Parathyroid adenoma (tissue), 2 donors: ENCODE measurements around the gene GREB1L.

ENCODE experiments used
- H2AFZ ChIP-seq: fragments of 300-600 bp; sonication (generic); one replicate; pipeline ENCODE4 v1.7.0; 2017; ENCODE audit warnings: antibody characterized with exemption, mild to moderate bottlenecking
- H3K27ac ChIP-seq: fragments of 300-600 bp; sonication (generic); one replicate; pipeline ENCODE4 v1.7.0; 2017
- H3K27me3 ChIP-seq: fragments of 300-600 bp; sonication (generic); one replicate; pipeline ENCODE4 v1.7.0; 2017; ENCODE audit warnings: low read length; ENCODE audit not compliant: control insufficient read depth, insufficient read depth
- H3K36me3 ChIP-seq: fragments of 300-600 bp; sonication (generic); one replicate; pipeline ENCODE4 v1.7.0; 2017; ENCODE audit warnings: low read length; ENCODE audit not compliant: control insufficient read depth, insufficient read depth
- H3K4me1 ChIP-seq: fragments of 300-600 bp; sonication (generic); one replicate; pipeline ENCODE4 v1.7.0; 2017; ENCODE audit warnings: control low read depth
- H3K4me2 ChIP-seq: fragments of 300-600 bp; sonication (generic); one replicate; pipeline ENCODE4 v1.7.0; 2017; ENCODE audit warnings: low read length
- H3K4me3 ChIP-seq: fragments of 300-600 bp; sonication (generic); one replicate; pipeline ENCODE4 v1.7.0; 2017; ENCODE audit warnings: low read depth, low read length
- H3K79me2 ChIP-seq: fragments of 300-600 bp; sonication (generic); one replicate; pipeline ENCODE4 v1.7.0; 2017; ENCODE audit warnings: control low read depth
- H3K9ac ChIP-seq: fragments of 300-600 bp; sonication (generic); one replicate; pipeline ENCODE4 v1.7.0; 2017; ENCODE audit warnings: mild to moderate bottlenecking
- H3K9me3 ChIP-seq: fragments of 300-600 bp; sonication (generic); one replicate; pipeline ENCODE4 v1.7.0; 2017; ENCODE audit warnings: low read length; ENCODE audit not compliant: control insufficient read depth
- TF ChIP-seq, protein P1 (sequence below): fragments of 300-600 bp; sonication (generic); IDR thresholded peaks from one replicate; pipeline ENCODE4 v1.7.0; 2017; ENCODE audit warnings: antibody characterized with exemption, mild to moderate bottlenecking
- donor health status: primary hyperparathyroidism.

The GREB1L gene

DNA sequence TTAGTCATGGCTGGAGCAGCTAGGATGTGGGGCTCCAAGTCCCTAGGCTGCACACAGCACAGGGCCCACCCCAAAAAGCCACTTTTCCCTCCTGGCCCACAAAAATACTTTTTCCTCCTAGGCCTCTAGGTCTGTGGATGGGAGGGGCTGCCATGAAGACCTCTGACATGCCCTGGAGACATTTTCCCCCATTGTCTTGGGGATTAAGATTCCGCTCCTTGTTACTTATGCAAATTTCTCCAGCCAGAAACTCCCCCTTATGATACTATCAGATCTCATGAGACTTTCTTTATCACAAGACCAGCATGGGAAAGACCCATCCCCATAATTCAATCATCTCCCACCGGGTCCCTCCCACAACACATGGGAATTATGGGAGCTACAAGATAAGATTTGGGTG, 232.6 kb downstream of the GREB1L start:
- no peak overlapping the region for H3K4me3 ChIP-seq
- H3K4me2 ChIP-seq = no peak overlapping the region
- no peaks in the 10 kb centered on the region for H3K27me3 ChIP-seq
- no peaks in the 10 kb centered on the region for H3K36me3 ChIP-seq
- no peak overlapping the region for H3K9ac ChIP-seq
- H3K27ac ChIP-seq = no peak overlapping the region
- H3K79me2 ChIP-seq = no peaks in the 10 kb centered on the region
- no peaks in the 10 kb centered on the region for H3K4me1 ChIP-seq
- H2AFZ ChIP-seq = no peak overlapping the region
- TF ChIP-seq, protein P1, sequence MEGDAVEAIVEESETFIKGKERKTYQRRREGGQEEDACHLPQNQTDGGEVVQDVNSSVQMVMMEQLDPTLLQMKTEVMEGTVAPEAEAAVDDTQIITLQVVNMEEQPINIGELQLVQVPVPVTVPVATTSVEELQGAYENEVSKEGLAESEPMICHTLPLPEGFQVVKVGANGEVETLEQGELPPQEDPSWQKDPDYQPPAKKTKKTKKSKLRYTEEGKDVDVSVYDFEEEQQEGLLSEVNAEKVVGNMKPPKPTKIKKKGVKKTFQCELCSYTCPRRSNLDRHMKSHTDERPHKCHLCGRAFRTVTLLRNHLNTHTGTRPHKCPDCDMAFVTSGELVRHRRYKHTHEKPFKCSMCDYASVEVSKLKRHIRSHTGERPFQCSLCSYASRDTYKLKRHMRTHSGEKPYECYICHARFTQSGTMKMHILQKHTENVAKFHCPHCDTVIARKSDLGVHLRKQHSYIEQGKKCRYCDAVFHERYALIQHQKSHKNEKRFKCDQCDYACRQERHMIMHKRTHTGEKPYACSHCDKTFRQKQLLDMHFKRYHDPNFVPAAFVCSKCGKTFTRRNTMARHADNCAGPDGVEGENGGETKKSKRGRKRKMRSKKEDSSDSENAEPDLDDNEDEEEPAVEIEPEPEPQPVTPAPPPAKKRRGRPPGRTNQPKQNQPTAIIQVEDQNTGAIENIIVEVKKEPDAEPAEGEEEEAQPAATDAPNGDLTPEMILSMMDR = no peak
- no peaks in the 10 kb centered on the region for H3K9me3 ChIP-seq

DNA sequence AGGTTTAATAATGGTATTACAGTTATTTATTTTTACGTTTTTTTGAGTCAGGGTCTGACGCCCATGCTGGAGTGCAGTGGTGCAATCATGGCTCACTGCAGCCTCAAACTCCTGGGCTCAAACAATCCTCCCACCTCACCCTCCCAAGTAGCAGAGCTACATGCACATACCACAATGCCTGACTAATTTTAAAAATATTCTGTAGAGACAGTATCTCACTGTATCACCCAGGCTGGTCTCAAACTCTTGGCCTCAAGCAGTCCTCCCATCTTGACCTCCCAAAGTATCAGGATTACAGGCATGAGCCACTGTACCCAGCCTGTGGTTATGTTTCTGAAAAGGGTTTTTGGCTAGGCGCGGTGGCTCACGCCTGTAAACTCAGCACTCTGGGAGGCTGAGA, 237.7 kb downstream of the GREB1L start:
- H3K27me3 ChIP-seq = no peaks in the 10 kb centered on the region
- H3K9me3 ChIP-seq = no peaks in the 10 kb centered on the region
- H3K4me2 ChIP-seq = no peak overlapping the region
- no peak overlapping the region for H3K4me3 ChIP-seq
- TF ChIP-seq, protein P1 = no peak
- H3K27ac ChIP-seq = no peak overlapping the region
- no peaks in the 10 kb centered on the region for H3K79me2 ChIP-seq
- no peaks in the 10 kb centered on the region for H3K36me3 ChIP-seq
- no peak overlapping the region for H3K9ac ChIP-seq
- no peak overlapping the region for H2AFZ ChIP-seq
- H3K4me1 ChIP-seq = no peaks in the 10 kb centered on the region

DNA sequence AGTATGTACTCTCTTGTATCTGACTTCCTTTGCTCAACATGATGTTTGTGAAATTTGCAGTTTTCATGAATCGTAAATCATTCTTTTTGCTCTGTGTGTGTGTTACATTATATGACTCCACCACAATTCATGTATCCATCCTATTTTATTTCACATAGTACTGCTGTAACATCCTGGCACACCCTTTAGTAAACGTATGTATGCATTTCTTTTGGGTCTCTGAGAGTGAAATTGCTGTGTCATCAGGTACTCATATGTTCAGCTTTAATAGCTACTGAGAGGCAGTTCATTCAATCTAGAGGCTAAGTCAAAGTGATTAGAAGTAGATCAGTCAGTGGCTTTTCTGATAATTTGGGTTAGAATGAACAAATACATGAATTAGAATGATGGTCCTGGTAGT, 239.7 kb downstream of the GREB1L start:
- H3K27ac ChIP-seq = no peak overlapping the region

DNA sequence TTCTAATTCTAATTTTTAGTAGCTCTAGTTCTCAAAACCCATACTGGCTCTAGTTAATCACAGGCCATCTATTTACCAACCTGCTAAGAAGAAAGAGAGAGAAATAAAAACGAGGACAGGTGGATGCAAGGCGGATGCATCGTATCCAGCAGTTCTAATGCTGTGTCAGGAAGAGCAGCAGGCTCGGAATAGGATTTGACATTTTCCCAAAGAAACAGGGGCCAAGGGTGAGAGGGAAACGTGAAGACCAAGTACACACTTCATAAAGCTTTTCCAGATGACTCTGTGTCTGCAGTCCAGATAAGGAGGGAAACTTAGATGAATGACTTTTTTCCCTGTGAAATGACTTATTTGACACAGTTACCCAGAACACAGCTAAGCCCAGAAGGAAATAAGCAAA, 241.0 kb downstream of the GREB1L start:
- H3K9ac ChIP-seq = no peak overlapping the region
- no peak overlapping the region for H2AFZ ChIP-seq
- no peak overlapping the region for H3K4me2 ChIP-seq
- TF ChIP-seq, protein P1 = no peak
- H3K79me2 ChIP-seq = no peaks in the 10 kb centered on the region
- H3K27me3 ChIP-seq = no peaks in the 10 kb centered on the region
- H3K9me3 ChIP-seq = no peaks in the 10 kb centered on the region
- peaks cover 3% of the 10 kb centered on the region for H3K4me1 ChIP-seq
- no peak overlapping the region for H3K4me3 ChIP-seq
- no peak overlapping the region for H3K27ac ChIP-seq
- H3K36me3 ChIP-seq = no peaks in the 10 kb centered on the region

More for the DNA sequence above, 239.7 kb downstream of the GREB1L start:
- Histone ChIP-seq H2AFZ (no peak overlapping the region), H3K9me3 (no peaks in the 10 kb centered on the region), H3K4me1 (peaks cover 3% of the 10 kb centered on the region), H3K27me3 (no peaks in the 10 kb centered on the region), H3K79me2 (no peaks in the 10 kb centered on the region), H3K36me3 (no peaks in the 10 kb centered on the region), H3K4me2 (no peak overlapping the region), H3K4me3 (no peak overlapping the region), H3K9ac (no peak overlapping the region)
- TF ChIP-seq, protein P1 = no peak

DNA sequence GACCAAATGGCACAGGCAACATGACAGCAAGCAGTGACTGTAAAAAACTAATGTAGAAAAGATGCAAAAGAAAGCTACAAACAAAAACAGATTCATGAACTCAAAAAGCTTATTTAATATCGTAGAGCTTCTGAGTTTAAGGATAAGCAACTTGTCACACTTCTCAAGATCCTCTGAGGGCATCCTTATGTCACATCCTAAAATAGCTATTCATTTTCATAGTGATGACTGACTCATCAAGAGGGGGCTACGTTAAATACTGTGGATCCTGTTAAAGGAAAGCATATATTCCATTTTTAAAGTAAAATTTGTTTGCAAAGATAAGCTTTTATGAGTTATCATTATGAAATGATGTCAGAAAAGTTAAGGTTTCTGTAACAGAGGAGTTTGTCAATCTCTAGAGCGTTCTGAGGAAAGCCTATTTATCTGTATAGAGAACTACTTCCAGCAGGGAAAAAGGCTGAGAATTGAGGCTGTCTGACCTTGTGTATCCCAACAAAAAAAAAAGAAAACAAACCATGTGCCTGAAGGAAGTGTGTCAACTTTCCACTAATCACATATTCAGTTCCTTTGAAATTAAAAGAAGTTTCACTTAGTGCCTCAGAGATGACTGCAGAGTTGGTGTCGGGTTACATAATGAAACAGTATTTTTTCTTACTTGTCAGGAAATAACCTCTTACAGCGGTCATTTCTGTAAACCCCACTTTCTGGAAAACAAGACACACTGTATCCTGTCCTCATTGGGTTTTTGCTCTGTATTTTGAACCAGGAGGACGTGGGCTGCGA, 243.0 kb downstream of the GREB1L start:
- H3K4me1 ChIP-seq = peaks cover 3% of the 10 kb centered on the region
- no peaks in the 10 kb centered on the region for H3K27me3 ChIP-seq
- no peak overlapping the region for H3K9ac ChIP-seq
- H3K4me2 ChIP-seq = no peak overlapping the region
- H3K36me3 ChIP-seq = no peaks in the 10 kb centered on the region
- H3K9me3 ChIP-seq = no peaks in the 10 kb centered on the region
- TF ChIP-seq, protein P1 = no peak
- H3K4me3 ChIP-seq = no peak overlapping the region
- H2AFZ ChIP-seq = no peak overlapping the region
- no peaks in the 10 kb centered on the region for H3K79me2 ChIP-seq
- no peak overlapping the region for H3K27ac ChIP-seq
